Subcutaneous adipose tissue (tissue), 4 donors: ENCODE data around the gene MAP6. TPM values are rescaled to one million over a fixed set of nuclear protein-coding genes. Genes with fewer than 3 reads are reported as not detected.

Experiments used
- total RNA-seq, 4 donors: library from RNA; depleted of rRNA; stranded (reverse); fragments of >200 nt; gene quantifications; one replicate each; pipeline ENCODE4 v1.1.0, GENCODE V29; 2016
- TF ChIP-seq, protein P1 (sequence below): fragments of 450-650 bp; IDR thresholded peaks from one replicate; pipeline ENCODE4 v1.5.1; 2016; ENCODE audit warnings: low read depth, mild to moderate bottlenecking, control low read depth, antibody characterized with exemption, moderate library complexity

MAP6 gene
- total RNA-seq, 4 donors from 2014 or later: 2.0 to 5.1 (median 4.0) TPM

- TF ChIP-seq, protein P1, sequence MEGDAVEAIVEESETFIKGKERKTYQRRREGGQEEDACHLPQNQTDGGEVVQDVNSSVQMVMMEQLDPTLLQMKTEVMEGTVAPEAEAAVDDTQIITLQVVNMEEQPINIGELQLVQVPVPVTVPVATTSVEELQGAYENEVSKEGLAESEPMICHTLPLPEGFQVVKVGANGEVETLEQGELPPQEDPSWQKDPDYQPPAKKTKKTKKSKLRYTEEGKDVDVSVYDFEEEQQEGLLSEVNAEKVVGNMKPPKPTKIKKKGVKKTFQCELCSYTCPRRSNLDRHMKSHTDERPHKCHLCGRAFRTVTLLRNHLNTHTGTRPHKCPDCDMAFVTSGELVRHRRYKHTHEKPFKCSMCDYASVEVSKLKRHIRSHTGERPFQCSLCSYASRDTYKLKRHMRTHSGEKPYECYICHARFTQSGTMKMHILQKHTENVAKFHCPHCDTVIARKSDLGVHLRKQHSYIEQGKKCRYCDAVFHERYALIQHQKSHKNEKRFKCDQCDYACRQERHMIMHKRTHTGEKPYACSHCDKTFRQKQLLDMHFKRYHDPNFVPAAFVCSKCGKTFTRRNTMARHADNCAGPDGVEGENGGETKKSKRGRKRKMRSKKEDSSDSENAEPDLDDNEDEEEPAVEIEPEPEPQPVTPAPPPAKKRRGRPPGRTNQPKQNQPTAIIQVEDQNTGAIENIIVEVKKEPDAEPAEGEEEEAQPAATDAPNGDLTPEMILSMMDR: no peak
These were observed 41.8 kb downstream of the MAP6 start for GRCh38 chr11:75626889-75627529.

DNA sequence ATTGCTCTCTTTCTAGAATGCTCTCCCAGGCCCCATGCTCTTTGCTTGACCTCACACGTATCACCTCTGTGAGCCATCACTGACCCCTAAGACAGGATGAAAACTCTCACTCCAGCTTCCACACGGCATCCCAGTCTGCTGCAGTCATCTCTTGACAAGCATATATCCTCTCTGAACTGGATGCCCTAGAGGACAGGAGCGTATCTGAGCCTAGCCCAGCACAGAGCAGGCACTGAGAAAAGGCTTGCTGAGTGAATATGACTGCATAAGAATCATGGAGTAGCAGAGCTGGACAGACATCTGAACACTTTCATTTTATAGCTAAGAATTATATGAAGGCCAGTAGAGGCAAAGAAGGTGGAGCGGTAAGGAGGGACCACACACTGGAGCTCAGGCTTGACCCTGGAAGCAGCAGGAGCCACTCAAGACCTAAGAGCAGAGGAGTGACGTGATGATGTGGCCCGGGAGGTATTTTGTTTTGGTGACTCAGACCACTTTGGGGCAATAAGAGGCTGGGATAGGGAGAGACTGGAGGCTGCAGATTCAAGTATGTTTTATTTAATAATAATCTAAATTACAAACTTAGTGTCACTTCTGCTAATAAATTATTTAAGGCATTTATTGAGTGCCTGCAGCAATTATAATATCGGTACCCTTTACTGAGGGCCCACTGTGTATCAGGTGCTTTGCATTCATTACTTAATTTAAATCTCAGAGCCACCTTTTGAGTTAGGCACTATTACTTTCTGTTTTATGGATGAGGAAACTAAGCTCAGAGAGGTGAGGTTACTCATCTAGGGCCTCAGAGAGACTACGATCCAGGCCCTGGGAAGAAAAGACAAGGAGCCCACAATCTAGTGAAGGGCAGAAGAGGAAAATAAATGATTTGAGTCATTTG lies 42.6 kb downstream of the MAP6 start:
- TF ChIP-seq, protein P1: no peak

DNA sequence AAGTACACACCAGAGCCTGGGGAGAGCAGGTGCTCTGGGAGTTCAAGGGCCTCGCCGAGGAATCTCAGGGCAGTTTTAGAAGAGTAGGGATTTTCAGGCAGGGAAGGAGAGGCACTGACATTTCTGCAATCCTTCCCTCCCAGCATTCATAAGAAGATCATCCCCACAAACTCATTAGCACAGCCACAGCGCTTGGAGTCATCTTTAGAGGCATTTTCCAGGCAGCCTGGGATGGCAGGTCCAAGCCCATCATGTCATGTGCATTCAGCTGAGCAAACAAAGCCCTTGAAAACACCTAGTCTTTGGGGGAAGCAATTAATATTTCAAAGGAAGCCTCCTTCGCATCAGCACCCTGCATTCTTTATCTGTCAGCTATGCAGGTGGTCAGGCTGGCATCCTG lies 43.8 kb downstream of the MAP6 start:
- TF ChIP-seq, protein P1: no peak

DNA sequence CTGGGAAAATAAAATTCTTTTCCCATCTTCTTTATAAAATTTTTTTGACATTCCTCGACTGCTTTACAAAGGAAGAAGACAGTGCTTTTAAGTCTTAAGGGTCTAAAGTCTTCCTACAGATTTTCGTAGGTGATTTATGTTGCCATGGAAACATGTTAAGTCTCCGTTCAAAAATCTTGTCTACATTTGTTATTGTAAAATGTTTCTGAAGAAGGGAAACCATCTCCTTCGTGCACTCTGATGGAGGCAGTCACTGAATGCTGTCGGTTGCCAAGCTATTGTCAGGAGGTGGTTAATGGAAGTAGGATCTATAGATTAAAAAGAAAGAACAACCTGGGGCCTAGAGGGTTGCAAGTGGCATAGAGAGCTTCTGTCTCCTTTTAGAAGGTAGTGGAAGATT lies 52.6 kb downstream of the MAP6 start:
- TF ChIP-seq, protein P1: no peak

DNA sequence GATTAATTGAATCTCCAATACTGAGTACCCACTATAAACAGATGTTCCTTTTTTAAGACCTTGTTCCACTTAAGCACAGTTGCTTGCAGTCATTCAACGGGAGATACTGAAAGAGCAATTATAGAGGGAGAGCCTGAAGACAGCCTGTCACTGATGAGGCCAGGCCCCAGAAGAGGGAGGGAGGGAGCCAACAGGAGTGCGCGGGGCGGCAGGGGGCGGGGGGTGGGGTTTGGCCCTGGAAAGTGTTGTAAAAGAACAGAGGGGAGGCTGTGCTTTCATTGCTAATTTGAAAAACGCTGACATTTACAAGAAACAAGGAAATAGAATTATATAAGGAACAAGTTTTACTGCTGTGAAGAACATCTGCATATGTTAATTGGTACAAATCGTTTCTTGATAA lies 53.1 kb downstream of the MAP6 start:
- TF ChIP-seq, protein P1: no peak

- TF ChIP-seq, protein P1: no peak
These were observed 57.0 kb downstream of the MAP6 start for GRCh38 chr11:75611823-75612222.

DNA sequence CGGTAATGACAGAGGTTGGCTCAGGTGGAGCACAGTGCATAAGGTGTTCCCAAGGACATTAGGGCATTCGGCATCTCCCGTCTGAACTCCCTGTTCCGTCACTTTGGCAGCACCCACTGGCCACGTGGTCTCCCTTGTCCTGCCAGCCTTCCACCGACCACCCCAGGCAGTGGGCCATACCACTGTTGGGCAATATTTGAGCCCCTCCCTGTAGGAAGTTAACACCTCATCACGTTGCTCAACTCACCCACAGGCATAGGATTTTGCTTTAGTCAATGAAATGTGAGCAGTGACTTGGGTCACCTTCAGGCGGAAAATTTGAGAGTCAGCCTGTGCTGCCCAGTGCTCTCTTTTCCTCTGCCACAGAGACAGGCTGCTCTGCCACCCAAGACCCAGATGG lies 62.7 kb downstream of the MAP6 start:
- TF ChIP-seq, protein P1: no peak
